Thoracic aorta (tissue), 2 donors: ENCODE results near the gene MRPL53. TPM values are rescaled to one million over a fixed set of nuclear protein-coding genes. Genes with fewer than 3 reads are reported as not detected.

ENCODE experiments used
- ATAC-seq: fragments of 150-250 bp; one replicate; pipeline ENCODE4 v1.8.0; 2017; ENCODE audit warnings: low read depth; ENCODE audit not compliant: insufficient number of reproducible peaks, low FRiP score
- DNase-seq: peaks from one replicate; pipeline ENCODE4 v3.0.0-alpha.2; 2020; ENCODE audit warnings: low spot score
- H3K27ac ChIP-seq, 2 donors: fragments of 200-600 bp; sonication (generic); 1 replicate in 1 of 2; 2 replicates in 1 of 2; pipeline ENCODE4 v1.5.1; 2016; ENCODE audit warnings: mild to moderate bottlenecking in 2 of 2, moderate library complexity in 2 of 2
- H3K27me3 ChIP-seq: fragments of 200-600 bp; sonication (generic); replicated peaks from 2 replicates; pipeline ENCODE4 v1.6.0; 2016; ENCODE audit warnings: mild to moderate bottlenecking; ENCODE audit not compliant: insufficient read depth
- H3K36me3 ChIP-seq: fragments of 200-600 bp; sonication (generic); one replicate; pipeline ENCODE4 v1.5.1; 2016
- H3K4me1 ChIP-seq, 2 donors: fragments of 200-600 bp; sonication (generic); 1 replicate in 1 of 2; 2 replicates in 1 of 2; pipeline versions ENCODE4 v1.5.1 to v1.6.0; 2016; ENCODE audit warnings: low read depth in 2 of 2, mild to moderate bottlenecking in 1 of 2; ENCODE audit not compliant: control insufficient read depth in 1 of 2
- H3K4me3 ChIP-seq: fragments of 200-600 bp; sonication (generic); 2 replicates; pipeline ENCODE4 v1.5.1; 2016; ENCODE audit warnings: mild to moderate bottlenecking
- H3K9me3 ChIP-seq: fragments of 200-600 bp; sonication (generic); 2 replicates; pipeline ENCODE4 v1.5.1; 2016
- CTCF ChIP-seq: fragments of 200-600 bp; sonication (generic); IDR thresholded peaks from one replicate; pipeline ENCODE4 v1.5.1; 2019; ENCODE audit warnings: antibody characterized with exemption
- total RNA-seq, 2 donors: library from RNA; depleted of rRNA; stranded (reverse); fragments of >200 nt; gene quantifications; one replicate each; pipeline versions ENCODE4 v1.1.0 to v1.2.3, GENCODE V29; 2016

MRPL53 gene
- total RNA-seq, 2 donors from 2014 or later = 14.6 to 40.8 TPM

GRCh38 chr2:74429487-74430451 lies 42.7 kb downstream of the MRPL53 start:
- no peaks in the 10 kb centered on the region for H3K27me3 ChIP-seq
- no peak for DNase-seq
- TF ChIP-seq CTCF = no peak
- no peak overlapping the region for H3K27ac ChIP-seq
- H3K4me3 ChIP-seq = no peak overlapping the region
- H3K9me3 ChIP-seq = no peaks in the 10 kb centered on the region
- ATAC-seq = no peak
- peaks cover 29% of the 10 kb centered on the region for H3K36me3 ChIP-seq
- no peaks in the 10 kb centered on the region for H3K4me1 ChIP-seq

- no peak overlapping the region for H3K4me3 ChIP-seq
- ATAC-seq (no peak), DNase-seq (no peak)
- H3K27me3 ChIP-seq = no peaks in the 10 kb centered on the region
- peaks cover 29% of the 10 kb centered on the region for H3K36me3 ChIP-seq
- no peaks in the 10 kb centered on the region for H3K9me3 ChIP-seq
- no peak overlapping the region for H3K27ac ChIP-seq
- no peaks in the 10 kb centered on the region for H3K4me1 ChIP-seq
- no peak for TF ChIP-seq CTCF
Measured at GRCh38 chr2:74428675-74429074, 43.8 kb downstream of the MRPL53 start.

- ATAC-seq (no peak), DNase-seq (no peak)
- Histone ChIP-seq H3K36me3 (peaks cover 29% of the 10 kb centered on the region), H3K27me3 (no peaks in the 10 kb centered on the region), H3K27ac (no peak overlapping the region), H3K4me3 (no peak overlapping the region), H3K4me1 (no peaks in the 10 kb centered on the region), H3K9me3 (no peaks in the 10 kb centered on the region)
- no peak for TF ChIP-seq CTCF
Measured at GRCh38 chr2:74427551-74427950, 44.9 kb downstream of the MRPL53 start.

GRCh38 chr2:74426181-74426758 lies 46.2 kb downstream of the MRPL53 start:
- no peaks in the 10 kb centered on the region for H3K27me3 ChIP-seq
- no peak for TF ChIP-seq CTCF
- H3K36me3 ChIP-seq = peaks cover 26% of the 10 kb centered on the region
- no peak overlapping the region for H3K4me3 ChIP-seq
- DNase-seq = no peak
- H3K4me1 ChIP-seq = peaks cover 0 to 7% of the 10 kb centered on the region in 2 donors
- no peak for ATAC-seq
- H3K9me3 ChIP-seq = no peaks in the 10 kb centered on the region
- H3K27ac ChIP-seq = no peak overlapping the region

- H3K4me1 ChIP-seq = peaks cover 0 to 13% of the 10 kb centered on the region in 2 donors
- no peaks in the 10 kb centered on the region for H3K9me3 ChIP-seq
- ATAC-seq (no peak), DNase-seq (no peak)
- no peaks in the 10 kb centered on the region for H3K27me3 ChIP-seq
- TF ChIP-seq CTCF = no peak
- H3K27ac ChIP-seq = no peak overlapping the region
- peaks cover 22% of the 10 kb centered on the region for H3K36me3 ChIP-seq
- no peak overlapping the region for H3K4me3 ChIP-seq
Measured at GRCh38 chr2:74425523-74425922, 47.0 kb downstream of the MRPL53 start.
